Frontal cortex (tissue), 4 donors: Measurements from ENCODE around the gene CEP104. TPM values are rescaled to one million over a fixed set of nuclear protein-coding genes. Genes with fewer than 3 reads are reported as not detected.
A peak's percentile ranks its signal among the peaks of the same experiment; 100 is the strongest.

Experiments
- DNase-seq, 2 donors: peaks; one replicate each; pipeline ENCODE4 v3.0.0; 2012; ENCODE audit warnings: low spot score in 2 of 2
- FAIRE-seq: peaks from 2 replicates; lab custom pipeline; 2012; peaks lifted over from hg19 to GRCh38; lab: Jason Lieb, UNC
- total RNA-seq: library from RNA; depleted of rRNA; stranded (reverse); fragments of >200 nt; gene quantifications from one replicate; pipeline ENCODE4 v1.2.3, GENCODE V29; 2014
- donor health status: control.
- donor health status: control.
- donor health status: control.

The CEP104 gene
- total RNA-seq, 1 donor from 2014 or later = 21.6 TPM

DNA sequence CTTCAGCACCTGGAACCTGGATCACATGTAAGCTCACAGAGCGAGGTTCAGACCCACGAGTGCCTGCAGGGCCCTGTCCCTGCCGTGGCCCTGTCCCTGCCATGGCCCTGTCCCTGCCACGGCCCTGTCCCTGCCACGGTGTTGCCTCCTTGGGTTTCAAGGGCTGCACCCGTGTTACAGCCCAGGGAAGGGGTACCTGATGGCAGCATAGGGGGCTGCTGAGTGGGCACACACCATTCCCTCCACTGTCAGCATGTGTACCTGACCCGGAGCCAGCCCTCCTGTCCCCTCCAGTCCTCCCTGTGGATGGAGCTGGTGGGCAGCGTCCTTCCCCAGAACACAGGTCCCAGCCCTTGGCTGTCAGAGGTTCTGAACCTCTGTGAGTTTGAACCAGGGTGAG lies 15.5 kb upstream of the CEP104 start:
- DNase-seq (no peak), FAIRE-seq (no peak)

DNA sequence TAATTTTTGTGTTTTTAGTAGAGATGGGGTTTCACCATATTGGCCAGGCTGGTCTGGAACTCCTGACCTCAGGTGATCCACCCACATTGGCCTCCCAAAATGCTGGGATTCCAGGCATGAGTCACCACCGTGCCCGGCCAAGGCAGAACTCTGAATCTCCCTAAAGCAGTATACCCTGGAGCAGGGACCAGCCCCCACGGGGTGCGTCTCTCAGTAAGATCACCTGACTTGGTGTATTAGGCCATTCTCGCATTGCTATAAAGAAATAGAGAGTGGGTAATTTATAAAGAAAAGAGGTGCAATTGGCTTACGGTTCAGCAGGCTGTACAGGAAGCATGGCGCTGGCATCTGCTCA lies 14.4 kb upstream of the CEP104 start:
- DNase-seq (no peak), FAIRE-seq (no peak)

DNA sequence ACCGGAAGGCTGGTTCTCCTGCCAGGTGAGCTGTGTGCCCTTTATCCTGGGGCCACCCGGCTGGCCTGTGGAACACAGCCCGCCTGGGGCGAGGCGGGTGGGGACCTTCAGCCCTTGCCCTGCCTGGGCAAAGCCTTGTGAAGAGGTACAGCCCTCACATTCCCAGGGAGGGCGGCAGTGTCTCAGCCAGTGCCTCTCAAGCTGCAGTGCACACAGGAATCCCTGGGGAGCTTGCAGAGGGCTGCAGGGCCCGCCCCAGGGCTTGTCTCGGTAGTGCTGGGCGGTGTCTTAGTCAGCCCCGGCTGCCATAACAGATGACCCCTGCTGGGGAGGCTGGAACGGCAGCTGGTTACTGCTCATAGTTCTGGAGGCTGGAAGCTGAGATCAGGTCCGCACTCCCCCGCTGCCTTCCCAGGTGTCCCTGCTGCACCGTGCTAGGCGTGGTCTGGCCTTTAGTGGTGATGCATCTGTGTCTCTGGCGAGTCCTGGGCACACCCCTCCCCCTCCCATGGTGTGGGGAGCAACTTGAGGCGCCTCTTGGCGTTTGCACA lies 12.8 kb upstream of the CEP104 start:
- no peak for FAIRE-seq
- DNase-seq = no peak

DNA sequence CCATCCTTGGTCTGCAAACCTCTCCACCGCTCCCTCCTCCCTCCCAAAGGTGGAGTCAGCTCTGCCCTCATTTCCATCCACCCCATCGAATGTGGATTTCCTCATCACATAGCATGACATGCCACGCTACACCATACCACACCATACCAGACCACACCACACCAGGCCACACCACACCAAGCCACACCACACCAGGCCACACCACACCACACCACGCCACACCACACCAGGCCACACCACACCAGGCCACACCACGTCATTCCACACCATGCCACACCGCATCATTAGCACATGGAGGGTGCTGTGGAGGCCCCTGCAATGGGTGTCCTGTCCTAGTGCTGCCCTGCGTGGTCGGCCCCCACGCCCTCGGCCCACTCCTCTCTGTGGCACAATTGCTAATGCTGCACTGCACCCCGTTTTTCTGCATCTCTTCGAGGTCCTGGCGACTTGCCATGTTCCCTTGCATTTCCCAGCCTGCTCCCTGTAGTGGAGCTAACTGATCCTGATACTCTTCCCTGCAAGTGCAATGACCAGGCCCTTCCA lies 11.5 kb upstream of the CEP104 start:
- DNase-seq (no peak), FAIRE-seq (no peak)

DNA sequence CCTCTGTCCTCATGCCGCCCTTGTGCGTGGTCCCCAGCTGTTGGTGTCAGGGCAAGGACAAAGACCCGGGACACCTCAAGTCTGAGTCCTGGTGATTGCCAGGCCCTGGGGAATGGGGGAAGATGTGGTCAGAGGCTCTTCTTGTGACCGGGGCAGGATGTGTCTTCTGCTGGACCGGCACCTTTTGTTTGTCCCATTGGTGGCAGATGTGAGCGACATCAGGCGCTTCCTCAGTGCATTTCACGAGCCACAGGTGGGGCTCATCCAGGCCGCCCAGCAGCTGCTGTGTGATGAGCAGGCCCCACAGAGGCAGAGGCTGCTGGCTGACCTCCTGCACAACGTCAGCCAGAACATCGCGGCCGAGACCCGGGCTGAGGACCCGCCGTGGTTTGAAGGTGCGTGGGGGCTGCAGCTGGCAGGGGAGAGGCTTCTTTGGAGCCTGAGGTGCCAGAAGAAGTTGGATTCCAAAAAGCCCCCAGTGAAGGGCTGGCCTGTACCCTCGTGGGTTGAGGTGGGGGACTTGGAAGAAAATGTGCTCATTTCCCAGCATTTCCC lies 8.7 kb upstream of the CEP104 start:
- FAIRE-seq = no peak

GRCh38 chr1:3864884-3865283 lies 7.9 kb upstream of the CEP104 start:
- FAIRE-seq (no peak), DNase-seq (no peak)

More for the DNA sequence above, 8.7 kb upstream of the CEP104 start:
- no peak for DNase-seq

GRCh38 chr1:3863231-3863935 lies 6.4 kb upstream of the CEP104 start:
- no peak for FAIRE-seq
- no peak for DNase-seq

DNA sequence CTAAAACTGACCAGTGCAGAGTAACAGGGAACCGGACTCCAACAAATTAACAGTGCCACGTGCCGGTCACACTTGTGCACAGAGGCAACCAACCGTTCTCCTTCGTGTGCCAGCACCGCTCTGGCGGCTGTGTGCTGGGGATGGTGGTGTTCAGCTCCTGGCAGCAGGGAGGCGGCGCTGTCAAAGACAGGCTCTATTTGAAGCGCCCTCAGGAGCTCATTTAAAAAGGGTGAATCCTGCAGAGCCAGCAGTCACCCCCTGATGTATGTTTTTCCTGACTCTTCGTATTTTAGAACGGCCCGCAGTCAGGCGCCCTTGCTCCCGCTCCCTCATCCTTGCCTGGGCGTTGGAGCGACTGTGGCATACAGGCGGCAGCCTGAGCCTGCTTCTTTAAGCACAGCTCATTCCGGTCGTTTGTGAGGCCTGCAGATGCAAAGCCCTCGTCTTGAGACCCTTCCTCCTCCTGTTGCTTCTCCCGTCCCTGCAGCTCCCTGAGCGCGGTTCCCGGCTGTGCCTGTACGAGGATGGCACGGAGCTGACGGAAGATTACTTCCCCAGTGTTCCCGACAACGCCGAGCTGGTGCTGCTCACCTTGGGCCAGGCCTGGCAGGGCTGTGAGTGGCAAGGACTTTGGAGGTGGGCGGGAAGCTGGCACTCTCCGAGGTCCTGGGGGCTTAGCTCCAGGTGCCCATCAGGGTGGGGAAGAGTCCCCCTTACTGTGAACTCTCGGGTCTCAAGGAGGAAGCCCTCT lies 1.4 kb upstream of the CEP104 start:
- DNase-seq (peak; percentile 59 to 60), FAIRE-seq (no peak)

GRCh38 chr1:3857791-3858129 lies 749 bp upstream of the CEP104 start:
- no peak for FAIRE-seq
- no peak for DNase-seq

GRCh38 chr1:3852711-3853485 lies 4.1 kb downstream of the CEP104 start:
- no peak for DNase-seq
- FAIRE-seq = no peak

DNA sequence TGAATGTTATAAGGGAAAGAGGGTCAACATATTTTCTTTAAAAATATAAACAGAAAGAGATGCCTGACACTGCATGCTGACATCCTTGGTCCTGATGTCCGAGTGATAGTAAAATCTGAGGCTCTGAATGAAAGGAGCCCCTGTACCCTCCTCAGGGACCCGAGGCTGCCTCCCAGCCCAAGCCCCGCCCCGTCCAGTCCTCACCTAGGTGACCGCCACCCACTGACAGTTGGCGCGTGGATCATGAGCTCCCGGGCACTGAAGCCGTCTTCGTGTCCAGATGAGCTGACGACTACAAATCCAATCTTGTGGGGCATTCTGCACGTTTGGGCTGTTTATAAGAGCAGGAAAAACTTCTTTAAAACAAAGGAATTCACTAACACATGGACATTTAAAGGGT lies 4.9 kb downstream of the CEP104 start:
- no peak for FAIRE-seq

DNA sequence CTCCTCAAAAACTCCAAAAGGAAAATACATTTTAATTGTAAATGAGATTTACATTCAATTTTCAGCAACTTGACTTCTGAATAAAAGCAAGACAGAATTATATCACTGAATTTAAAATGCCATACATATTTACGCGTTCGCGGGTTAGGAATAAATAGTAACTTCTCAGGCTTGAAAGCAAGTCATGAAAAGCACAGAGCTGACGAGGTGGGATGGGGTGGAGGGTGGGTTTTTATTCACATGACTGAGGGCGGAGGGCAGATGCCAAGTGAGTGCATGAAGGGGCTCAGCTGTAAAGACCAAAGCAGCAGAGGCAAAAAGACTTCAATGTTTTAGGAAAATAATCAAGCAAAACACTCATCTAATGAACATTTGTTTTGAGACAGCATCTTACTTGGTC lies 5.7 kb downstream of the CEP104 start:
- no peak for DNase-seq

More for the DNA sequence above, 4.9 kb downstream of the CEP104 start:
- DNase-seq = no peak

GRCh38 chr1:3850857-3851256 lies 6.2 kb downstream of the CEP104 start:
- FAIRE-seq (no peak), DNase-seq (no peak)

More for the DNA sequence above, 5.7 kb downstream of the CEP104 start:
- no peak for FAIRE-seq

- DNase-seq (no peak), FAIRE-seq (no peak)
Measured at GRCh38 chr1:3847081-3847480, 9.9 kb downstream of the CEP104 start.

DNA sequence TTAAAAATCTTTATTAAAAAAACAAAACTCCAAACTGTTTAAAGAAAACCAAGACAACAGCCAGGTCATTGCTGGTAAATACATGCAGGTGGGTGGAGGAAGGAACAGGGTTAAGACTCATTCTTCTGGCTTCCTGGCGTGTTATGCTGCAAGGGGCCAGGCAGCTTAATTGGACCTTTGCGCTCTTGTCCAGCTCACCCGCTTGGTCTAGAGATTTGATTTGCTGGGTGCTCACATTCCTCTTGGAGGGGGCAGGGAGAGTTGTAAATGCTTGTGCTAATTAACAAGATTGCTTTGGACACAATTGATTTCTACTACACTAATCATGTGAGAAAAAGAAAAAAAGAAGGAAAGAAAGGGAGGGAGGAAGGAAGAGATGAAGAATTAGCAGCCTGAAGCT lies 10.5 kb downstream of the CEP104 start:
- FAIRE-seq (no peak), DNase-seq (no peak)

DNA sequence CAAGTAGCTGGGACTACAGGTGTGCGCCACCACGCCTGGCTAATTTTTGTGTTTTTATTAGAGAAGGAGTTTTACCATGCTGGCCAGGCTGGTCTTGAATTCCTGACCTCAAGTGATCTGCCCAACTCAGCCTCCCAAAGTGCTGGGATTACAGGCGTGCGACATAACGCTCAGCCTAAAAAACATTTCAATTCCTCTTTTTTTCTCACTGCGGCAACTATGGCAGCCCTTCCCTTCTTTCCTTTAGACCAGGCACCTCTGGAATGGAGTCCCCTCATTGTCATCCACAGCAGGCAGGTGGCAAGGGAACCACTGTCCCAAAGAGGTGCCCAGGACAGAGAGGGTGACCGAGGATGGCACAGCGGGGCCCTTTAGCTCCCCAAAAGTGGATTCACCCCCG lies 14.1 kb downstream of the CEP104 start:
- no peak for DNase-seq
- no peak for FAIRE-seq

GRCh38 chr1:3841491-3841890 lies 15.5 kb downstream of the CEP104 start:
- no peak for FAIRE-seq
- DNase-seq = no peak

DNA sequence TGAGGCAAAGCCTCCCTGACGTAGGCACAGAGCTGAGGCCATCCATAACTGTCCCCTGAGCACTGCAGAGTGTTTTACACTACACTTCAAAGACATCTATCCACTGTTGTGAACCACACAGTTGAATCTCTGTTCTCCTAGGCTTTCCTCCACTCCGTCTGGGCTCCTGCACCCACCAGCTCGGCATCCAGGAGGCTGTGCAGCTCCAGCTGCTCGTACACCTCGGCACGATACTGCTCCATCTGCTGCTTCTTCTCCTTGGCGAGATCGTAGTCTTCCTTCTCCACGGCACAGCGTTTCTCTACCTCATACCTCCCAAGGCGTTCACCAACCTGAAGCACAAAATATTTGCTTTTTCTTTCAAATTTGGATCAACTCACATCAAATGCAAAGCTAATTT lies 18.2 kb downstream of the CEP104 start:
- no peak for DNase-seq
- FAIRE-seq = no peak

DNA sequence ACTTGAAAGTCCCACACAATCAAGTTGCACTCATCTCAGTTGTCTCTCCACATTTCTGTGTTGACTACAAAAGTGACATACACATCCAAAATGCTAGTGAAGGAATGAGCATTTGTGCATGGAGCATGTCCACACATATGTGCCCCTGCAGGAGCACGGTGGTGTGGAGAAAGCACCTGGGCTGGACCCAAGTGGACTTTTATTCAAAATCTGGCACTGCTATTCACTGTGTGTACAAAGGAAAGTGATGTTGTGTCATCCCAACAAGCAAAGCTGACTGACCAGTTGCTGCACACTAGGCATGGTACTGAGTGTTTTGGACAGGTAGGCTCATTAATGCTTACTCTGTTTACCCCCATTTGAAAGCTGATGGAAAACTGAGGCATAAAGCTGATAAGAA lies 19.3 kb downstream of the CEP104 start:
- DNase-seq = no peak
- no peak for FAIRE-seq

DNA sequence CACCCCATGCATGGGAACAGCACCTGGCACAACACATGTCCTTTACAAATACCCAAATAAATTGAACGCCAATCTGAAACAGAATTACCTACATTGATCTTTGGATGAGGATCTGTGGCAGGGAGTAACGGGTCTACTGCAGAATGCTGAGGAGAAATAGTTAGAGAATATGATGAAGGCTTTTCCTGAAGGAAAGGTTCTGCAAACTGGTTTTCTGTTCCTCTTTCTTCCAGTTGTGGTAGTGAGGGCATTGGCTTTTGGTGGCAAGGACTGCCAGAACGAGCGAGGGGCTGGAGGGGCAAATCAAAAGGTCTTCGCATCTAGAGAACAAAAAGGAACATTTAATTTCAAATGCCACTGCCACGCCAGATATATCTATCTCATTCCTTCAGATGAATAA lies 19.8 kb downstream of the CEP104 start:
- DNase-seq (no peak), FAIRE-seq (no peak)
